Activated gamma-delta T cell treated with Interleukin-2 at 50 U/mL for 16 hours (primary cell): ENCODE results near the gene SMC1B.
"Not testable (repeated sequence)": the region's sequence is repeated elsewhere in the genome, so short reads cannot be mapped to it uniquely, and the experiment has no call there.

ENCODE experiments used
- DNase-seq: peaks from one replicate; pipeline ENCODE4 v3.0.0-alpha.2; 2020

Gene SMC1B

GRCh38 chr22:45316796-45317526 is 96.4 kb downstream of the SMC1B start:
- no peak for DNase-seq

- no peak for DNase-seq
Measured at GRCh38 chr22:45314786-45315185, 98.6 kb downstream of the SMC1B start.

- no peak for DNase-seq
Measured at GRCh38 chr22:45314054-45314721, 99.2 kb downstream of the SMC1B start.

GRCh38 chr22:45312856-45313255 is 100.5 kb downstream of the SMC1B start:
- no peak for DNase-seq

GRCh38 chr22:45312415-45312814 is 101.0 kb downstream of the SMC1B start:
- DNase-seq = no peak

- DNase-seq = no peak
Measured at GRCh38 chr22:45310977-45311531, 102.3 kb downstream of the SMC1B start.

GRCh38 chr22:45310331-45310976 is 102.9 kb downstream of the SMC1B start:
- no peak for DNase-seq

- peak; percentile 98 for DNase-seq
Measured at GRCh38 chr22:45309422-45310227, 103.8 kb downstream of the SMC1B start, which contains the start of gene FAM118A. Gene FAM118A, plus strand, starts transcription at chr22:45309934. Its CDS starts 12,446 bp downstream, at chr22:45322380.

GRCh38 chr22:45308957-45309421 is 104.4 kb downstream of the SMC1B start:
- no peak for DNase-seq

GRCh38 chr22:45308391-45308956 is 104.9 kb downstream of the SMC1B start:
- DNase-seq = no peak

- DNase-seq = no peak
Measured at GRCh38 chr22:45306139-45306538, 107.3 kb downstream of the SMC1B start.

- no peak for DNase-seq
Measured at GRCh38 chr22:45305456-45306075, 107.8 kb downstream of the SMC1B start.

- no peak for DNase-seq
Measured at GRCh38 chr22:45304971-45305370, 108.4 kb downstream of the SMC1B start.

- no peak for DNase-seq
Measured at GRCh38 chr22:45303181-45303580, 110.2 kb downstream of the SMC1B start.

GRCh38 chr22:45302751-45303150 is 110.6 kb downstream of the SMC1B start:
- DNase-seq = no peak

GRCh38 chr22:45298934-45299505 is 114.4 kb downstream of the SMC1B start:
- DNase-seq = no peak

- DNase-seq = peak; percentile 40
Measured at GRCh38 chr22:45296628-45297297, 116.6 kb downstream of the SMC1B start.

- DNase-seq = no peak
Measured at GRCh38 chr22:45295492-45295891, 117.9 kb downstream of the SMC1B start.

- not testable (repeated sequence) for DNase-seq
Measured at GRCh38 chr22:45295004-45295403, 118.4 kb downstream of the SMC1B start.
